OCI-LY3 (cell line): Measurements from ENCODE around the gene SPDYC.

Source experiments
- H2AFZ ChIP-seq: fragments of 200-600, 300-600 bp; shearing (Covaris generic); 2 replicates; pipeline ENCODE4 v1.6.0; 2014; ENCODE audit warnings: antibody characterized with exemption, low read depth, low read length
- H3K27ac ChIP-seq: fragments of 200-600, 300-600 bp; sonication (generic); 2 replicates; pipeline ENCODE4 v1.5.1; 2014; ENCODE audit warnings: mild to moderate bottlenecking, low read length, moderate library complexity, mixed read lengths
- H3K27me3 ChIP-seq: fragments of 200-600, 300-600 bp; sonication (generic); 2 replicates; pipeline ENCODE4 v1.6.1; 2014; ENCODE audit warnings: low read depth, low read length, mixed read lengths
- H3K36me3 ChIP-seq: fragments of 200-600, 300-600 bp; sonication (generic); replicated peaks from 2 replicates; pipeline ENCODE3; 2014; ENCODE audit warnings: low read depth, low read length, mixed read lengths
- H3K4me1 ChIP-seq: fragments of 300-600, 200-600 bp; sonication (generic); 2 replicates; pipeline ENCODE4 v1.6.1; 2014; ENCODE audit warnings: low read length, mixed read lengths
- H3K4me2 ChIP-seq: fragments of 200-600, 300-600 bp; sonication (generic); 2 replicates; pipeline ENCODE4 v1.6.1; 2014; ENCODE audit warnings: low read length, mixed read lengths
- H3K4me3 ChIP-seq: fragments of 300-600, 200-600 bp; sonication (generic); 2 replicates; pipeline ENCODE4 v1.5.1; 2014; ENCODE audit warnings: antibody characterized with exemption, mild to moderate bottlenecking, low read length, moderate library complexity
- H3K79me2 ChIP-seq: fragments of 300-600, 200-600 bp; shearing (Covaris generic); 2 replicates; pipeline ENCODE4 v1.6.1; 2014; ENCODE audit warnings: mild to moderate bottlenecking, low read length, mixed read lengths
- H3K9ac ChIP-seq: fragments of 300-600, 200-600 bp; shearing (Covaris generic); 2 replicates; pipeline ENCODE4 v1.6.0; 2014; ENCODE audit warnings: mild to moderate bottlenecking, low read length, moderate library complexity
- H3K9me3 ChIP-seq: fragments of 200-600, 300-600 bp; shearing (Covaris generic); 2 replicates; pipeline ENCODE4 v1.6.1; 2014; ENCODE audit warnings: low read length, mixed read lengths; ENCODE audit not compliant: insufficient read depth
- H4K20me1 ChIP-seq: fragments of 200-600, 300-600 bp; sonication (generic); 2 replicates; pipeline ENCODE4 v1.6.1; 2016; ENCODE audit warnings: low read length, mixed read lengths; ENCODE audit not compliant: insufficient read depth
- EZH2phosphoT487 ChIP-seq: fragments of 200-600 bp; shearing (Covaris generic); IDR thresholded peaks from 2 replicates; pipeline ENCODE4 v1.6.1; 2018; ENCODE audit warnings: antibody characterized with exemption, mixed run types, low read depth
- TF ChIP-seq, protein P1 (sequence below): fragments of 200-600, 300-600 bp; sonication (generic); IDR thresholded peaks from 2 replicates; pipeline ENCODE4 v1.5.1; 2014; ENCODE audit warnings: antibody characterized with exemption, low read length, low read depth

The SPDYC gene

DNA sequence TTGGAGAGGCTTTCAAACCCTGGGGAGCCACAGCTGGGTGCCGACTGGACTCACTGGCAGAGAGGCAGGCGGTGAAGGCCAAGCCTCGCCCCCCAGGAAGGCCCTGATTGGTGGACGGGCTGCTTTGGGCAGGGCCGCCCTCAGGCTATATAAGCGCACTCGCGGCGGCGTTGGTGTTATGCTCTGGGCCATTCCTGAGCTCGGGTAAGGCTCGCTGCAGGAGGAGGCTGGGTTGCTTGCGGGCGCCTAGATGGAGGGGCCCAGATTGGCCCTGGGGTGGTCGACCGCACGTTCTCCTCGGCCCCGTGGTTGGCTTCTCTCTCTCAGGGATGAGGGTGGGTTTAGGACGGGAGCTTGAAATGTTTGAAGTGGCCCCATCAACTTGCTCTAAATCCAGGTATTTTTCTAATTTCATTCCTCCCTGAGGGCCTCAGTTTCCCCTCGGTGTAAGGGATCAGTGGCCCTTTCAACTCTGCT is at the start of gene SPDYC:
Gene SPDYC, plus strand, starts transcription at position 176 of the 477 bp plus-strand sequence. CDS start 1,125 bp downstream, outside the sequence.
- Histone ChIP-seq H3K36me3 (no peaks in the 10 kb centered on the region), H3K27ac (no peak within 1 kb of the TSS), H3K27me3 (no peaks in the 10 kb centered on the region), H2AFZ (peak within 1 kb of the TSS; percentile 78), H3K79me2 (no peaks in the 10 kb centered on the region), H4K20me1 (no peaks in the 10 kb centered on the region), H3K4me1 (no peaks in the 10 kb centered on the region), H3K9ac (no peak within 1 kb of the TSS), H3K4me2 (no peak within 1 kb of the TSS), H3K4me3 (no peak within 1 kb of the TSS), H3K9me3 (no peaks in the 10 kb centered on the region)
- TF ChIP-seq, protein P1, sequence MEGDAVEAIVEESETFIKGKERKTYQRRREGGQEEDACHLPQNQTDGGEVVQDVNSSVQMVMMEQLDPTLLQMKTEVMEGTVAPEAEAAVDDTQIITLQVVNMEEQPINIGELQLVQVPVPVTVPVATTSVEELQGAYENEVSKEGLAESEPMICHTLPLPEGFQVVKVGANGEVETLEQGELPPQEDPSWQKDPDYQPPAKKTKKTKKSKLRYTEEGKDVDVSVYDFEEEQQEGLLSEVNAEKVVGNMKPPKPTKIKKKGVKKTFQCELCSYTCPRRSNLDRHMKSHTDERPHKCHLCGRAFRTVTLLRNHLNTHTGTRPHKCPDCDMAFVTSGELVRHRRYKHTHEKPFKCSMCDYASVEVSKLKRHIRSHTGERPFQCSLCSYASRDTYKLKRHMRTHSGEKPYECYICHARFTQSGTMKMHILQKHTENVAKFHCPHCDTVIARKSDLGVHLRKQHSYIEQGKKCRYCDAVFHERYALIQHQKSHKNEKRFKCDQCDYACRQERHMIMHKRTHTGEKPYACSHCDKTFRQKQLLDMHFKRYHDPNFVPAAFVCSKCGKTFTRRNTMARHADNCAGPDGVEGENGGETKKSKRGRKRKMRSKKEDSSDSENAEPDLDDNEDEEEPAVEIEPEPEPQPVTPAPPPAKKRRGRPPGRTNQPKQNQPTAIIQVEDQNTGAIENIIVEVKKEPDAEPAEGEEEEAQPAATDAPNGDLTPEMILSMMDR, result no peak
- no peak for TF ChIP-seq EZH2phosphoT487

- Histone ChIP-seq H3K79me2 (peaks cover 76% of the 10 kb centered on the region), H3K4me2 (peak overlapping the region; percentile 91), H4K20me1 (no peaks in the 10 kb centered on the region), H3K27me3 (no peaks in the 10 kb centered on the region), H3K4me1 (peaks cover 34% of the 10 kb centered on the region), H3K9me3 (no peaks in the 10 kb centered on the region), H3K9ac (peak overlapping the region; percentile 93), H3K4me3 (peak overlapping the region; percentile 95), H2AFZ (no peak overlapping the region), H3K27ac (peak overlapping the region; percentile 61), H3K36me3 (peaks cover 47% of the 10 kb centered on the region)
- no peak for TF ChIP-seq EZH2phosphoT487
- TF ChIP-seq, protein P1, result no peak
These were observed 49.2 kb upstream of the SPDYC start for GRCh38 chr11:65120831-65121230.

GRCh38 chr11:65121447-65121864 is 48.6 kb upstream of the SPDYC start:
- Histone ChIP-seq H3K9me3 (no peaks in the 10 kb centered on the region), H3K4me2 (peak overlapping the region; percentile 91), H3K27me3 (no peaks in the 10 kb centered on the region), H3K27ac (peak overlapping the region; percentile 61), H3K79me2 (peaks cover 70% of the 10 kb centered on the region), H3K4me1 (peaks cover 28% of the 10 kb centered on the region), H4K20me1 (no peaks in the 10 kb centered on the region), H3K4me3 (peak overlapping the region; percentile 95), H3K9ac (peak overlapping the region; percentile 93), H3K36me3 (peaks cover 43% of the 10 kb centered on the region), H2AFZ (no peak overlapping the region)
- TF ChIP-seq, protein P1, result no peak
- TF ChIP-seq EZH2phosphoT487, result no peak

- H3K4me1 ChIP-seq, result peaks cover 24% of the 10 kb centered on the region
- peaks cover 63% of the 10 kb centered on the region for H3K79me2 ChIP-seq
- H3K36me3 ChIP-seq, result peaks cover 47% of the 10 kb centered on the region
These were observed 48.0 kb upstream of the SPDYC start, which contains the start of the genes FAU and MRPL49 for GRCh38 chr11:65121865-65122696. FAU (minus strand) TSS chr11:65122134; CDS start chr11:65121813, 321 bp downstream. MRPL49 (plus strand) TSS chr11:65122321; CDS start chr11:65122347, 26 bp downstream.

More at GRCh38 chr11:65121865-65122696, 48.0 kb upstream of the SPDYC start, which contains the start of the genes FAU and MRPL49:
- H3K4me3 ChIP-seq, result peak within 1 kb of the TSS; percentile 95
- peak within 1 kb of the TSS; percentile 91 for H3K4me2 ChIP-seq
- no peaks in the 10 kb centered on the region for H3K27me3 ChIP-seq
- peak within 1 kb of the TSS; percentile 52; the same call in 1 of the 2 replicates for H2AFZ ChIP-seq
- H4K20me1 ChIP-seq, result no peaks in the 10 kb centered on the region
- H3K9me3 ChIP-seq, result no peaks in the 10 kb centered on the region
- peak within 1 kb of the TSS; percentile 97 for H3K9ac ChIP-seq
- H3K27ac ChIP-seq, result peak within 1 kb of the TSS; percentile 78
- TF ChIP-seq, protein P1, result no peak
- no peak for TF ChIP-seq EZH2phosphoT487
